Urothelium cell line (cell line): Measurements from ENCODE around the gene P3H4.
A peak's percentile ranks its signal among the peaks of the same experiment; 100 is the strongest.
"Not testable (repeated sequence)": the region's sequence is repeated elsewhere in the genome, so short reads cannot be mapped to it uniquely, and the experiment has no call there.

Experiments
- DNase-seq: peaks from one replicate; pipeline ENCODE4 v3.0.0; 2011; ENCODE audit warnings: low spot score, mixed read lengths
- FAIRE-seq: peaks from 2 replicates; lab custom pipeline; 2011; peaks lifted over from hg19 to GRCh38; lab: Jason Lieb, UNC

The P3H4 gene, protein sequence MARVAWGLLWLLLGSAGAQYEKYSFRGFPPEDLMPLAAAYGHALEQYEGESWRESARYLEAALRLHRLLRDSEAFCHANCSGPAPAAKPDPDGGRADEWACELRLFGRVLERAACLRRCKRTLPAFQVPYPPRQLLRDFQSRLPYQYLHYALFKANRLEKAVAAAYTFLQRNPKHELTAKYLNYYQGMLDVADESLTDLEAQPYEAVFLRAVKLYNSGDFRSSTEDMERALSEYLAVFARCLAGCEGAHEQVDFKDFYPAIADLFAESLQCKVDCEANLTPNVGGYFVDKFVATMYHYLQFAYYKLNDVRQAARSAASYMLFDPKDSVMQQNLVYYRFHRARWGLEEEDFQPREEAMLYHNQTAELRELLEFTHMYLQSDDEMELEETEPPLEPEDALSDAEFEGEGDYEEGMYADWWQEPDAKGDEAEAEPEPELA

GRCh38 chr17:41811549-41812380 lies at the start of gene P3H4:
P3H4 (minus strand) TSS chr17:41811949; CDS start chr17:41811915, 34 bp downstream.
- FAIRE-seq: peak; percentile 30
- DNase-seq: peak; percentile 88

DNA sequence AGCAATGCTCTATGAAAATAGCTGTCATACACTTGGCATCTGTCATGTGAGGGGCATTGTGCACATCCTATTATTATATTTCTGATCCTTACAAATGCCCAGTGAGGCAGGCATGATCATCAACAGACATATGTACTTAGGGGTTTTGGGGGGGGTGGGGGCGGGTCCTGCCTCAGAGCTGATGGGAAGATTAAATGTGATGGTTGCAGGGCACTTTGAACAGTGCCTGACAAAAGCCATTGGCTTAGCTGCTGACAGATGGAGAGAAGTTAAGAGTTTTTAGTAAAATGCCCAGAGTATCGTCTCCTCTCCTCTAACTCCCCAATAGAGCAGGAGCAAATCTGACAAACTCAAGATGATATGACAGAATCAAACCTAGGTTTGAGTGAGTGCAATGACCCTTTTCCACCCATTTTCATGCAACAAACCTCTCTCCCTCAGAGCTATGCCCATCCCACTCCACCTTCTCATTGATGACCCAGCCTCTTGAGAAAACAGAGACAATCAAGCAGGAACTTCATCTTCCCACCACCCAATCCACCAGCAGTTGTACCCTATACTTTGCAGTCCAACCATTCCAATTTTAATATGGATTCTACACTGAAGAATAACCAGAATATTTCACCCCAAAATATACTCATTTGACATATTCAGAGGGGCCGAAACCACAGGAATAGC lies 48.6 kb upstream of the P3H4 start:
- no peak for DNase-seq
- no peak for FAIRE-seq

GRCh38 chr17:41851382-41851781 lies 39.6 kb upstream of the P3H4 start:
- not testable (repeated sequence) for DNase-seq, FAIRE-seq

DNA sequence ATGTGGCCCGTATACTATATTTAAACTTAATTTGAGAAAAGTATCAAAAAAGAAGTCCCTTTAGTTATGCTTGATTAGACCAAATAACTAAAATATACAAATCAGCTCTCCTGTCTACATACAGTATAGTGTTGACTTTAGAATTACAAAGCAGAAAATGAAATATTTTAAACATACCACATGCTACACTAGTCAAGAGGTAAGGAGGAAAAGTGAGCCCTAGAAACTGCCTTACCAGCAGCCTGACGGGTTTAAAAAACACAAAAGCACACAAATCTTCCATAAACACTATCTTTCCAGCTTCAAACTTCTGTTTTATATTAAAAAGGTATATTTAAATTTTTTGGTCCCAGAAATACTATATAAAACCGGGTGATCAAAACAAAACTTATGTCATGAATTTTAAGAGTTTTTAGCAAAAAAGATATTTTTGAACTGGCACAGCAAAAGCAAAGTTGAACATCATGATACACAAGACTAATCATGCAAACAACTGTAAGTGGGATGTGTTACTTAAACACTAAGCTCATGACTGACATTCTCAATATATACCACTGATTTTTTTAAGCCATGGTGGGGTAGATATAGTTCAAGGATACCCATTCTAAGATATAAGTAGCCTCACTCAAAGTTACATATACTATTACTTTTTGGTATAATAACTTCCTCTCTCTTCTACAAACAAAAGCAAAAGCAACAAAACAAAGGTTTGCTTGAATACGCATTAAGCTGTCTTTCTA lies 37.7 kb upstream of the P3H4 start:
- FAIRE-seq: no peak
- no peak for DNase-seq

GRCh38 chr17:41848788-41849187 lies 37.0 kb upstream of the P3H4 start:
- DNase-seq (no peak), FAIRE-seq (no peak)

DNA sequence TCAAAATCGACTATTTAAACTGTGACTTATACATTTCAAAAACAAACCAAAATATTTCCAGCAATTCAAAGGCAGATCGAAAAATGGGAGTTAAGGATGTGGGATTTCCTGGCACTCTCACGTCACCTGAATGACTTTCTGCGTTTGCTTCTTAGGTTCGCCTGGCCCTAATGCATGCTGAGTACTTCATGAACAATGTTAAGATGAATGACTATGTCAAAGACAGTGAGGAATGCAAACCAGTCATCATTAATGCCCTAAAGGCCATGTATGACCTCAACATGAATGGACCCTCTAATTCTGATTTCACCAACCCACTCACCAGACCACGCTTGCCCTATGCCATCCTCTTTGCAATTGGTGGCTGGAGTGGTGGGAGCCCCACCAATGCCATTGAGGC lies 33.2 kb upstream of the P3H4 start:
- FAIRE-seq: no peak
- no peak for DNase-seq

- not testable (repeated sequence) for DNase-seq, FAIRE-seq
Observed at GRCh38 chr17:41840781-41841180, 29.0 kb upstream of the P3H4 start.

GRCh38 chr17:41839448-41839847 lies 27.7 kb upstream of the P3H4 start:
- DNase-seq, FAIRE-seq: not testable (repeated sequence)

- no peak for FAIRE-seq
- no peak for DNase-seq
Observed at GRCh38 chr17:41837761-41838538, 26.2 kb upstream of the P3H4 start, which contains the start of gene KLHL10. KLHL10 (plus strand) TSS chr17:41837825; CDS start chr17:41837933, 108 bp downstream.

- FAIRE-seq (no peak), DNase-seq (no peak)
Observed at GRCh38 chr17:41836550-41837196, 24.9 kb upstream of the P3H4 start.

- no peak for FAIRE-seq
- DNase-seq: peak; percentile 94
Observed at GRCh38 chr17:41835800-41836549, 24.2 kb upstream of the P3H4 start, which contains the start of gene NT5C3B. NT5C3B (minus strand) TSS chr17:41836232; CDS start chr17:41836193, 39 bp downstream.

- no peak for DNase-seq
- no peak for FAIRE-seq
Observed at GRCh38 chr17:41835214-41835799, 23.6 kb upstream of the P3H4 start.

- FAIRE-seq: not testable (repeated sequence)
Observed at GRCh38 chr17:41829961-41830360, 18.2 kb upstream of the P3H4 start.

GRCh38 chr17:41825175-41825845 lies 13.6 kb upstream of the P3H4 start:
- FAIRE-seq: no peak
- no peak for DNase-seq

More at GRCh38 chr17:41829961-41830360, 18.2 kb upstream of the P3H4 start:
- not testable (repeated sequence) for DNase-seq

DNA sequence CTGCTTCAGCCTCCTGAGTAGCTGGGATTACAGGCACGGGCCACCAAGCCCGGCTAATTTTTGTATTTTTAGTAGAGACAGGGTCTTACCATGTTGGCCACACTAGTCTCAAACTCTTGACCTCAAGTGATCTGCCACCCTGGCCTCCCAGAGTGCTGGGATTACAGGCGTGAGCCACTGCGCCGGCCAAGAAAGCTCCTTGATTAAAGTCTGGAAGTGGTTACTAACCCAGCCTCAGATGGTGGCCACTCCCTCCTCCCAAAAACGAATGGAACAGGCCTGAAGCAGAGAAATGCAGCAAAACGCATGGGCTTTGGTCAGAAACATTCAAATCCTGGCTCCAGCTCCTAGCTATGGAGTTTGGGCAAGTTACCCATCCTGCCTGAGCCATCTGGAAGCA lies 12.3 kb upstream of the P3H4 start:
- FAIRE-seq (no peak), DNase-seq (no peak)

DNA sequence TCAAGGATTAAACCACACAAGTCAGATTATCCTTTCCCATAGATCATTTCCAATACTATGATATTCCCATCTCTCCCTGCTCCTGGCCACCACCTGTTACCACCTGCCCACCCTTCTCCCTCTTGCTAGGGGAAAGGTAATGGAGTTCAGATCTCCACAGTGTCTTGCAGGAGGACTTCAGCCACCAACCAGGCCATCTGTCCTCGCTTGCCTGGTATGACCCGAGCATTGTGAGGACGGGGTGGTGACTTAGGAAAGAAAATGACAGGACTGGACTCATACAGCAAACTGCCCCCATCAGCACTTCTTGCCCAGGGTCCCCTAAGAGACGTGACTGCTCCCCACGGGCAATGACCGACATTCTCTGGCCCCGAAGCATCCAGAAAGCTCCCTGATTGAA lies 11.8 kb upstream of the P3H4 start:
- no peak for FAIRE-seq

DNA sequence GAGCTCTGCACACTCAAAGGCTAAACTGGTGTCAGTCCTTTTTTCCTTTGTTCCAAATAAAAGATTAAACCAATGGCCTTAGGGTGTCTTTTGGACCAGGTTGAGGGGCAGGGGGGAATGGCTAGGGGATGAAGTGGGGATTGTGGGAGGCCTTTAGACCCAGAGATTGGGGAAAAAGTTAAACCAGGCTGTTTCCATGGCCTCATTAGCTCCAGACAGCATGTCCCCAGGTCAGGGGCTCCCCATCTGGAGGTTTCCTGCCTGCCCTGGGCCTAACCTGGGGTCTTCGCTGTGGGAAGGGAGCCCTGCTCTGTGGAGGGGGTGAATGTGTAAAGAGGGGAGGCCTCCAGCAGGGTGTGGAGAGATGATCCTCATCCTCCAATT lies 11.4 kb upstream of the P3H4 start:
- no peak for FAIRE-seq
- no peak for DNase-seq

More for the DNA sequence above, 11.8 kb upstream of the P3H4 start:
- no peak for DNase-seq
